HPDE6-E6E7 (cell line): Measurements from ENCODE around the gene GJA9.
"Not testable (repeated sequence)": the region's sequence is repeated elsewhere in the genome, so short reads cannot be mapped to it uniquely, and the experiment has no call there.

Source experiments
- DNase-seq: peaks from one replicate; pipeline ENCODE4 v3.0.0; 2011; ENCODE audit warnings: missing footprints; ENCODE audit errors: extremely low spot score

Gene GJA9

GRCh38 chr1:38873027-38873969 lies 8.1 kb downstream of the GJA9 start, which contains the start of gene MYCBP:
Gene MYCBP (minus strand): TSS chr1:38873348. CDS start chr1:38873305, 43 bp downstream.
- DNase-seq: peak; percentile 99

- DNase-seq: peak; percentile 23
These were observed 8.9 kb downstream of the GJA9 start for GRCh38 chr1:38872401-38873026.

DNA sequence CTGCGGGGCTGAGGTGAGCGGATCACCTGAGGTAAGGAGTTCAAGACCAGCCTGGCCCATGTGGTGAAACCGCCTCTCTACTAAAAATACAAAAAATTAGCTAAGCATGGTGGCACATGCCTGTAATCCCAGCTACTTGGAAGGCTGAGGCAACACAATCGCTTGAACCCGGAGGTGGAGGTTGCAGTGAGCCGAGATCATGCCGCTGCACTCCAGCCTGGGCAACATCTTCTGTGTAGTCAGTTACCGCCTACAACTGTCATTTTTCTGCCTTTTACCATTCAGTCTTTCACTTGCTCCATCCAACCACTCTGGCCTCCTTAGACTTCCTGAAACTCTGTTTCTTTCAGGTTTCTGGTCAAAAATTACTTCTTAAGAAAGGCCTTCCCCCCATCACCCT lies 10.4 kb downstream of the GJA9 start:
- DNase-seq: no peak

DNA sequence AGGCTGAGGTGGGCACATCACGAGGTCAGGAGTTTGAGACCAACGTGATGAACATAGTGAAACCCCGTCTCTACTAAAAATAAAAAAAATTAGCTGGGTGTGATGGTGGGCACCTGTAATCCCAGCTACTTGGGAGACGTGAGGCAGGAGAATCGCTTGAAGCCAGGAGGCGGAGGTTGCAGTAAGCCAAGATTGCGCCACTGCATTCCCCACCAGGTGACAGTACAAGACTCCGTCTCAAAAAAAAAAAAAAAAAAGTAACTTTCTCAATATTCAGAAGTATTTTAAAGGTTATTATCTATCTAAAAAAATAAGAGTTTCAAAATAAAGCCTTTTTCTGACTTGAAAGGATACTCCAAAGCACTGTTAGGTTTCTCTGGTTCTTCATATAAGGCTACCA lies 14.2 kb downstream of the GJA9 start:
- no peak for DNase-seq

DNA sequence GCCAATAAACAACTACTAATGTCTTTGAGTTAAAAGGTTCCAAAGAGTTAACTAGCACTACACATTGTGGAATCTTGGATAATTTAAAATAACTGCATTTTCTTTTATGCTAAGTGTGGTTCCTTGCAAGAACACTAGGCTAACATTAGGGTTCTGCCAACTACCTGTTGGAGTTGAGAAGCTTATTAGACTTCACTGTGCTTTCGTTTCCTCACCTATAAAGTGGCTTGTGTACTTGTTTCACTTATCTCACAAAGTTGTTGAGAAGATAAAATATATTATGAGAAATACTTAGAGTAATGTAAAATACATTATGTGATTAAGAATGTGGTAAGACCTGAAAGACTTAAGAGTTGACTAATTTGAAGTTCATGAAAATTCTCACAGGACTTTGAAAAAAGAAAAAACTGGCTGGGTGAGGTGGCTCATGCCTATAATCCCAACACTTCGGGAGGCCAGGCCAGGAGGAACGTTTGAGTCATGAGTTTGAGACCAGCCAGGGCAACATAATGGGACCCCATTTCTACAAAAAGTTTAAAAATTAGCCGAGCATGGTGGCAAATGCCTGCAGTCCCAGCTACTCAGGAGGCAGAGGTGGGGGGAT lies 16.2 kb downstream of the GJA9 start:
- DNase-seq: no peak

GRCh38 chr1:38860454-38860795 lies 21.0 kb downstream of the GJA9 start:
- DNase-seq: no peak

DNA sequence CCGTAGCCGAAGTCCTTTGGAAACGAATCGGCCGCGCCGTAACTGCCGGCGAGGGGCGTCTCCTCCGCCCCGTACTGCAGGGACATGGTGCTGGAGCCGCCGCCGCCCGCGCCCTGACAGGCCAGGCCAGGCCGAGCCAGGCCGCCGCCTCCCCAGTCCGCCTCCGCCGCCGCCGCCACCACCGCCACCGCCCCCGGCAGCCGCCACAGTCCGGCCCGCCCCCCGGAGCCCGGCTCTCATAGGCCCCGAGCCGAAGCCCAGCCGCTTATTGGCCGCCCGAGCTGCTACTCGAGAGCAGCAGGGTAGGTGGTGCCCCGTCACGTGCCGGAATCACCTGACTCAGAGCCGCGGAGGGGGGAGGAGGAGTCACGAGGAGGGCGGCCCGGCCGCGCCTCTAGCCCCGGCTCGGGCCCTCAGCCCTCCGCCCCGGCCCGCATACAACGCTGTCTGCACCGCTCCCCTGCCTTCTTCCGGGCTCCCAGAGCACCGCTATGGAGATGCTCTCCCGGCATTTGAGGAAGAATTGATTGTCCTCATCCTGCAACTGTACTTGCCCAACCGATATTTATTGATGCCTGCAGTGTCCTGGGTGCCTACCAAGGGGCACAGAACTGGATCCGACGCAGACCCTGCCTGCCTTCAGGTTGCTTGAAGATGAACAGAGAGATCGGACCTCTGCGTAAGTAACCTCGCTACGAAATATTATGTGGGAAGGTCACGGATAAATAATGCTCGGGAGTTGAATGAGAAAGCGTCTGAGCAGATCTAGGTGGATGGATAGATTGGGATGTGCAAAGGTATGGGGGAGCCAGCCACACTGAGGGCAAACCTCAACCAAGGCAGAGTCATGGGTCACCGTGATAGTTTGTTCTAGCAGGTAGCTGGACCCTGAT lies 21.6 kb downstream of the GJA9 start, which contains the start of gene RRAGC:
Gene RRAGC (minus strand): TSS at position 212 of the 893 bp plus-strand sequence. CDS start 126 bp downstream, at position 86.
- peak; percentile 100 for DNase-seq

DNA sequence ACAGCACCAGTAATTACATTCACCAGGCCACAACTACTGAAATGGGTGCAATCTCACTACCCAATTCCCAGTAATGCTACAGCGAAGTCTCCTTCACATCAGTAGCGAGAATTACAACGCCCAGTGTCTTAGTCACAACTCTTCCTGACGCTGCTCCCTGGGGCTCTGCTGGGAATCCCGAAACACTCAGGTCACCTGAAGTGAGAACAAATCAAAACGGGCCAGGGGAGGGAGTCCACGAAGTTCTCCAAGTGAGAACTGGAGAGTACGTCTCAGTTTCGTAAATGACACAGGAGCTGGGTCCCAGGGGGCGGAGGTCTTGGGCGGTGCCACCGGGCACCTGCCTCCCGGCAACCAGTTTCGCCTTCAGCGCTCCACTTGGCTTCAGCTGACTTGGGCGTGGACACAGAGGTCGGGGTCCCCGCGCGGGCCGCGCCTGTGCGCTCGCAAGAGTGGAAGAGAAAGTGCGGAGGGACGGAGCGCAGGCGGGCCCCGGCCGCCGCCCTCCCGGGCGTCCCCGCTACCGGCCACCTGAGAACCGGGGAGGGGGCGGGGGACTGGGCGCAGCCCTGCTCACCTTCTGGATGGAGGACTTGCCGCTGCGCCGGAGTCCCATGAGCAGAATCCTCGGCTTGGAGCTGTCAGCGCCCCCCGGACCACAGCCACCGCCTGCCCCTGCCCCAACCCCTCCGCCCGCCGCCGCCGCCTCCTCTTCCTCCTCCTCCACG lies 22.4 kb downstream of the GJA9 start:
- peak; percentile 75 for DNase-seq

DNA sequence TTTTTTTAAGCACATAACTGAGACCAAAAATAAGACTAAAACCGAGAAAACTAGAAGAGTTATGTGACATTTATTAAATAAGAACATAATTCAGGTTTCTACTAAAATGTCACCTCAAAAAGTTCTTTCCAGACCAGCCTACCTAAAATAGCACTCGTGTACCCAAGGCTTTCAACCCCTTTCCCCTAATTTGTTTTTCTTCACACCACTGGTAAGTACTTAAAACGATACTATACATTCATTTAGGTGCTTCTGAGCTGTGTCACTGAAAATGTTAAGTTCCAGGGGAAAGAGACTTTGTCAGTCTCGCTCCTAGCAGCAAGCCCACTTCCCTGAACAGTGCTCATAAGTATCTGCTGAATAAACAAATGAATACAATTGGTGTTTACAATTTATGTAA lies 28.6 kb downstream of the GJA9 start:
- DNase-seq: no peak

DNA sequence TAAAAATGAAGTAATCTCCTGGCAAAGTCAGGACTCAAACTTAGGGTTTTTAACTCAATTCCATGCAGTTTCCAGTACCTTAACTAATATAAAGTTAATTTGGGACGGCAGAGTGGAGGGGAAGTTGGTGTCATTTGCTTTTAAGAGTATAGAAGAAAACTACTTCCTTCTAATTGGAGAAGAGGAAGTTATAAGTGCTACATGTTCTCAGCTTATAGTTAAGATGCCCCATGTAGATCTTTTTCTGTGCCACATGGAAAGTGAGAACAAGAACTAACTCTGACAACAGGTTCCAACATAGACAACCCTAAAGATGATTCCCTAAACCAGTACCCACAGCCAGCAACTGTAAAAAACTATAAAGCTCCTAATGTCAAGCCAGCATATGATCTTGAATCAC lies 33.3 kb downstream of the GJA9 start:
- DNase-seq: no peak

DNA sequence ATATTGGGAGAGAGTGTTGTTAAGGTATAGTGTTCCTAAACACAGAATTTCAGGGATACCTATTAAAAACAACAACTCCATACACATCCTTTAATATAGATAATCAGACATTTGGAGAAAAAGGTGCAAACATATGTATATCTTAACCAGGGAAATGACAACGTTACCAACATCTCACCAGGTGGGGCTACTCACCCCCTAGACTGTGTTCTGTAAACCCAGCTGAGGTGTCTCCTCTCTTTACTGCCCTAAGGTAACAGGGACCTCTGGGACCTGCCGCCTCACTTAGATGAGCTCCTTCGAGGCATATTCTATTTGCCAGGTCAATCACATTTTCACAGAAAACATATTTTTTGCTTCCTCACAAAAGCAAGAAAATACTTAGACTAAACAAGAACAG lies 35.2 kb downstream of the GJA9 start:
- DNase-seq: no peak

- not testable (repeated sequence) for DNase-seq
These were observed 36.3 kb downstream of the GJA9 start for GRCh38 chr1:38845088-38845487.

DNA sequence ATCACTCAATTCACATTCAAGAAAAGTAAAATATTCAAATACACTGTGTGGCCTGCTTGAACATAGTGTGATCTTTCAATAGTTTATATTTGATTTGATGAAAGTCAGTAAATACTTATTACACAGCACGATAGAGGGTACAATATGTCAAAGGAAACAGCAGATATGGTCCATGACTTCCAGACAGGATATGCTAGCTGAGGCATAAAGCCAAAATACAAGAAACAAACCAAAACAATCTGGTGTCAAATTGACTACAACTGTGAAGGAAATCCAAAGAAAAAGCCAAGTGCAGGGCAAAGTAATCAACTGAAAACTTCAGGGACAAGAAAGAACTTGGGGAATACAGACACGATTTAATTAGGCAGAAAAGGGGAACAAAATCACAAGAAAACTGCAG lies 41.1 kb downstream of the GJA9 start:
- DNase-seq: no peak

DNA sequence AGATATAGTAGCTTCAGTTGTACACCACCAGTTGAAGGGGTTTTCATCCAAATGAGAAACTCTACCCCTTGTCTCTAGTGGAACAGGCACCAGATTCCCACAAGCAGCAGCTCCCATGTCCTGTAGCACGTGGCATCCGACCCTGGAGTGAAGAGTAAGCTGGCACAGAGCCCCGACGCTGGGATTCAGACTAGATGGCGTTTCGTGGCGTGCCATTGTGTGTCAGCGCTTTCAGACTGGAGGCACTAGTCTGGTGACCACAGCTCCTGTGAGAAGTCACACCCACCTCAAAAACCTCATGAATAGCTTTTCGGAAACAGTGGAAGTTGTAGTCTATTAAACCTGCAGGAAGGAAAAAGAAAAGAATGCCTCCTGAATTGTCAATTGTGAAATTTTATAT lies 42.0 kb downstream of the GJA9 start:
- no peak for DNase-seq

GRCh38 chr1:38836316-38836715 lies 45.1 kb downstream of the GJA9 start:
- not testable (repeated sequence) for DNase-seq

GRCh38 chr1:38834937-38835827 lies 46.2 kb downstream of the GJA9 start:
- DNase-seq: peak; percentile 70

GRCh38 chr1:38834221-38834782 lies 47.1 kb downstream of the GJA9 start:
- DNase-seq: no peak

GRCh38 chr1:38833146-38833545 lies 48.2 kb downstream of the GJA9 start:
- DNase-seq: no peak

DNA sequence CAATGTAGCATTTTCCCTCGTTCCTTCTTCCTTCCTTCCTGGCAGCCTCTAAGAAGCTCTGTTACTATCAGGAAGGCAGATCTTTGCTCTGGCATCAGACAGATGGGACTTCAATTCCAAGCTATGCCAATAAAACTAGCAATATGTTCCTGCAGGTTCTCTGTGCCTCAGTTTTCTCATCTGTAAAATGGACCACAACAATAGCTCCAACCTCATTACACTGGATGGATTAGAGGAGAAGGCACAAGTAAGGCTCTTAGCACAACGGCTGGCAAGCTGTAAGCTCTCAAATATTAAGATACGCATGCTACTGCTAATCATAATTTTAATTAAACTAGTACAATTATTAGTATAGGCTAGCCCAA lies 49.0 kb downstream of the GJA9 start:
- DNase-seq: no peak
